Stimulated activated CD8-positive, alpha-beta memory T cell treated with anti-CD3 and anti-CD28 coated beads, Interleukin-15, amount 100 ng/mL, for 4 hours (primary cell): Measurements from ENCODE around the gene SERPINA6.
"Not testable (repeated sequence)": the region's sequence is repeated elsewhere in the genome, so short reads cannot be mapped to it uniquely, and the experiment has no call there.

Experiments used
- DNase-seq, 2 donors: peaks; one replicate each; pipeline ENCODE4 v3.0.0-alpha.2; 2020; ENCODE audit warnings: low read depth in 2 of 2

SERPINA6 gene

DNA sequence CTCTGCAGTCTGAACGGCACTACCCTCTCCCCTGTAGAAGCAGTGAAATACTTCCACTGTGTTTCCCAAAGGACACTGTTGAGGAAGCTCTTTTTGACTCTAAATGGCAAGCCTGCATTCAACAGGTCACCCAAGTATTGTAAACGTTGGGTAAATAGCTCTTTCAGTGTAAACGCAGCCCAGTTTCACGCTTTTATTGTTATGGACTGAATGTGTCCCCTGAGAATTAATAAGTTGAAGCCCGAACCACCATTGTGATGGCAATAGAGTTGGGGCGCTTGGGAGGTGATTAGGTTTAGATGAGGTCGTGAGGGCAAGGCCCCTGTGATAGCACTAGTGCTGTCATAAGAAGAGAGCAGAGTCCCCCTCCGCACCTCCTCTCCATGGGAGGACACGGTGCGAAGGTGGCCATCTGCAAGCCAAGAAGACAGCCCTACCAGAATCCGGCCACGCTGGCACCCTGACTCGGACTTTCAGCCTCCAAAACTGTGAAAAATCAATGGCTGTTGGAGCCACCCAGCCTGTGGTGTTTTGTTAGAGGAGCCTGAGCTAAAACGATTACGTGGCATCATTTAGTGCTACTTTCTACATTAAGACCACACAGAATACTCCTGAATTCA is 31.1 kb downstream of the SERPINA6 start:
- no peak for DNase-seq

DNA sequence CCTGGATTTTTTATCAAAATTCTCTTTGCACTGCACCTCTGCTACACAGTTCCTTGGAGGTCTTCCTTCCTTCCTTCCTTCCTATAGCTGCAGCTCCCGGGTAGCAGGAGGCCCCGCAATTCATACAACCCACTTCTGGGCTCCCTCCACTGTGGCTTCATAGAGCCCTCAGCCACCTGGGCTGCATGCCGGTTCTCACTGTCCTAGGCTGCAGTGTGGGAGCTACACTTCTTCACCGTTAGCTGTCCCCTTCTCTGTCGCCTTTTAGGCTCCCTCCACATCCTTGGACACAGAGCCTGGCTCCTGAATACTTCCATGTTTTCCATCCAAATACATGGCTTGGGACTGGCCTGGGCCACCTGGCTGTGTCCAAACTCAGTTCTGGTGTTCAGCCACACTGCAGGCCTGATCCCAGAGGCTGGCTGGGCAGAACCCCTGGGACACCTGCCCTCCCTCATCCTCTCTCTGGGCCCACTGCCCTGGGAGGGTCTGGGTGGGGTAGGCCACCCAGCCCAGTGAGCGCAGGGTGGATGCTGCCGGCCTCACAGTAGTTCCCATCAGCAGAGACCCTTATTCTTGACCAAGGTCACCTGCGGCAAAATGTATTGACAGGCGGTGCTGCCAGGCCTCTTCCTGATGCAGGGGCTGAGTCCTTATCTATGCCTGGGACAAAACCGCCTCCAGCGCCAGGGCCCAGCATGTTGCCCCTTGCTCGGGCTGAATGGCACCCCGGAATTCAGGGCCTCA is 31.8 kb downstream of the SERPINA6 start:
- no peak for DNase-seq

DNA sequence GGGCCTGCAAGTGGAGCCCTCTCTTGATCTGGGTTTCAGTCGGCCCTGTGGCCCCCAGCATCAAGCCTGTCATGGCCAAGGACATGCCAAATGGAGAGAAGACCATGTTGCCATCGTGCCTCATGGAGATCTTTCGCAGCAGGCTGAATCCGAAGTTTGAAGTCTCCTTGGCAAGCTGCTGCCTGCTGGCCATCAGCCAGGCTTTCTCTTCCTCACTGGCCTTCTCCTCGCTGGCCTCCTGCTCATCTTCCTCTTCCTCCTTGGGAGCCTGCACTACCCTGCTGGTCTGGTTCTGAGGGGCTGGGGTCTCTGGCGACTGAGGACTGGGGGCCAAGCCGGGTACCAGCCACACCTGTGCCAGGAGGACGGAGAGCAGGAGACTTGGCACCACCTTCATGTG is 32.9 kb downstream of the SERPINA6 start:
- no peak for DNase-seq

DNA sequence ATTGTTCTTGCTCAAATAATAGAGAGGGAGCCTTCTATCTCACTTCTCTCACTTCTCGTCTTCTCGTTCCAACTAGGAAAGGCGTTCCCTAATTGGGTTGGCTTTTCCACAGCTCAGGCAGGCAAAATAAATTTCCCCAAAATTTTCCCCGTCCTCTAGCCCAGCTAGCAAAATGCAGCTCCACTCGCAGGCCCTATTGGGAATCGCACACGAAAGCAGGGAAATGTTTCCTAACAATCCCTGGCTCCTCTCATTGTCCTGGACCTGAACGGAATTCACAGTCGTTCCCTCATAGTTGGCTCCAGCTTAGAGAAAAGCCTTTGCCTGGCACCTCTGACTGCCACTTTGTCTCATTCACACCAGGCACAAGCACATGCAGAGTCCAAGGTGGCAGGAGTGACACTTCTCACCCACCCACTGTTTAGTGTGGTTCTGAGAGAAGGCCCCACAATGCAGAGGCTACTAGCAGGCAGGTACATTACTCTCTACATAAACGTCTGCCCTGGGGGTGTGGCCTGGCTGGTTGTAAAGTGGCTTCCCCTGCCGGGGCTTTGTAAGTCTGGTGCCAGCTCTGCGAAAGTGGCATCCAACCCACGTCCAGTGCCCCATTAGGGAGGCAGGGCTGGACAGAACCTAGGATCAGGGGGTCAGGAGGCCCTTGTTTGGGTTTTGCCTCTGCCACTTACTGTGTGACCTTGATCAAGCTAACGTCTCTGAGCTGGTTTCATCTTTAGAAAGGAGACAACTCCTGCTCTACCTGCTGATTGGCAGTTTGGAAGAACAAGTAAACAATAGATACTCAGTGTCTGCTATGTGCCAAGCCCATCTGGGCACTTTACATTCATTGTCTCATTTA is 34.3 kb downstream of the SERPINA6 start:
- DNase-seq, result no peak

DNA sequence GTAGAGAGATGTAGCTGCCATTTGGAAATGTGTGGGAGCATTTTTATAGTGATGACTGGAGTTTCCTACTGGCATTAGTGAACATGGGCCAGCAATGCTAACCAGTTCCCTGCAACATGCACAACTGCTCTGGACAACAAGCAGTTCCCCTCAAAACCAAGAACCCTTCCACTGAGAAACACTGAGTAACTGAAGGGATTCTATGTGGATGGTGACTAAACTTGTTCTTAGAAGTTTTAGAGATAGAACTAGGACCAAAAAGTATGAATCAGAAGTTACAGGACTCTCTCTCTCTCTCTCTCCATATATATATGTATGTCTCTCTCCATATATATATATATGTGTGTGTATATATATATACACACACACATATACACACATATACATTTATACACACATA is 38.0 kb downstream of the SERPINA6 start:
- no peak for DNase-seq

DNA sequence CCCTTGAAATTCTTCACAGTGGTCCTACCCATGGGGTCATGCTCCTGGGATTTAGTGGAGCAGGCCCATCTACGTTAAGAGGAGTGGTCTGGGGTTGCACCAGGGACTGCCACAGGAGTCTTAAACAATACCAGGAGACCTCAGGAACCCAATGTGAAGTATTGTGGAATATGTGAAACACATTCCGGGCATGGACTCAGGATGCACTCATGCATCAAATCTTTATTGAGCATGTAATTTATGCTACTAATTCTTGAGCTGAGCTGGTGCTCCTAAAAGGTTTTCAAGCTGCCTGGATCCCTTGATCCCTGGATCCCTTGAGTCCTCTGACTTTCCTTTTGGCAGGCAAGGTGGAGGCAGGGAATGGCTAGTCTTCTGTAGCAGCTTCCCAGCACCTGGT is 38.9 kb downstream of the SERPINA6 start:
- DNase-seq, result no peak

DNA sequence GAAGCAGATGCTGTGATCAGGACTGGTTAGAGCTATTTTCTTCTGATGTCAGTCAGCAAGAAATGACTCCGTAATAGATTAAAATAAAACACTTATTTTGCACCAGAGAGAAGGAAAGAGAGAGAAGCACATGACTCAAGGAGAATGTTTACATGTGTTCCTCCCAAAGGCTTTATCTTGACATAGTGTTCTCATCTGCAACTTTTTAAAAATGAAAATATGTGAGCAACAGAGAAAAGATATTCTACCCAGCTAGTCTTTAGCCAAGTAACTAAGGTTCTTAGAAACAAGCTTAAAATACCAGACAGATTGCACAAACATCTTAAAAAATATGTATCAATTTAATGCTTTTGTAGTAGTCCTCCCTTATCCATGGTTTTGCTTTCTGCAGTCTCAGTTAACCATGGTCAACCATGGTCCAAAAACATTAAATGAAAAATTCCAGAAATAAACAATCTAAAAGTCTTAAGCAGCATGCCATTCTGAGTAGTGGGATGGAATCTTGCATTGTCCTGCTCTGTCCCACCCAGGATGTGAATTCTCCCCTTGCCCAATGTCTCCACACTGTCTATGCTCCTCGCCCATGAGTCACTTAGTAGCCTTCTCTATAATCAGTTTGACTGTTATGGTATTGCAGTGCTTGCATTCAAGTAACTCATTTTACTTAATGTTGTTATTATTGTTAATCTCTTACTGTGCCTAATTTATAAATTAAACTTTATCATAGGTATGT is 40.0 kb downstream of the SERPINA6 start:
- no peak for DNase-seq

DNA sequence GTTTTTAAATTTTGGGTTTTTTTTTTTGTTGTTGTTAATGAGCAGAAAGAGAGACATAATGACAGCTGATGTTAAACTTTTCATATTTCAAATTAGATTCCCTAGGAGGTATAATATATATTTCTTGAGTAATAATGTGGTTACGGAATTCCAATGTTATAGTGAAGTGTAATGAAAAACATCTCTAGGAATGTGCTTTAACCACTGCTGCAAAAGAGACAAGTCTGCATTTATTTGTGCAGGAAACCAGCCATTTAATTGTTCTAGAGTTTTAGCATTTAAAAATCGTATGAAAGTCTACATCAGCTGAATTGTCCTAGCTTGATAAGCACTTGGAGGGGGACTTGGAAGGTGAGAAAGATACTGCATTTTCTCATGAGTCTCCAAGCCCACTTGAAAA is 44.4 kb downstream of the SERPINA6 start:
- no peak for DNase-seq

DNA sequence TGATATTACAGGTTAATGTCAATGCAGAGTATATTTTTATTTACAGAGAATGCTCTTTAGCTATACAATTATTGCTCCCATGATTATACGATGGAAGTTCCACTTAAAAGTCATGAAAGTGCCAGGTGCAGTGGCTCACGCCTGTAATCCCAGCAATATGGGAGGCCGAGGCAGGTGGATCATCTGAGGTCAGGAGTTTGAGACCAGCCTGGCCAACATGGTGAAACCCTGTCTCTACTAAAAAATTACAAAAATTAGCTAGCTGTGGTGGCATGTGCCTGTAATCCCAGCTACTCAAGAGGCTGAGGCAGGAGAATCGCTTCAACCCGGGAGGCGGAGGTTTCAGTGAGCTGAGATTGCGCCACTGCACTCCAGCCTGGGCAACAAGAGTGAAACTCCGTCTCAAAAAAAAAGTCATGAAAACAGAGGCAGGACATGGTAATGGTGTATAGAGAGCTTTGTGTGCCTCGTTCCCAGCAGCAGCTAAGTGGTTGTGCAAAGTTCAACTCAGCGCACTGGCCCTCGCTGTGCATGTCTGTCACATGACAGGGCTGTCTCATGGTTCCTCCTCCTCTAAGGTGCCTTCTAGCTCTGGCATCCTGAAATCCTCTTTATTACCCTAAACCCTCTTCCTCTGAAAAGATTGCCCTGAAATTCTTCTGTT is 46.1 kb downstream of the SERPINA6 start:
- not testable (repeated sequence) for DNase-seq

DNA sequence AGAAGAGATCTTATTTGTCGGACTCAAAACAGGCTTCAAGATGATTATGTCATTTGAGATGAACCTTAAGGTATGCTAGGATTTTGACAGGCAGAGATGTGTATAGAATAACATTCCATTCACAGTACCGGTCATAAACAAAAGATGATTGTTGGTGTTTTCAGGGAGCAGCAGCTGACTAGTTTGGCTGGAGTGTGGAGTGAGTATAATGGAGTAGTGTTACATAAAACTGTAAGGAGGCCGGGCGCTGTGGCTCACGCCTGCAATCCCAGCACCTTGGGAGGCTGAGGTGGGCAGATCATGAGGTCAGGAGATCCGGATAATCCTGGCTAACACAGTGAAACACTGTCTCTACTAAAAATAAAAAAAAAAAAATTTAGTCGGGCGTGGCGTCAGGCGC is 54.0 kb downstream of the SERPINA6 start:
- DNase-seq, result no peak

DNA sequence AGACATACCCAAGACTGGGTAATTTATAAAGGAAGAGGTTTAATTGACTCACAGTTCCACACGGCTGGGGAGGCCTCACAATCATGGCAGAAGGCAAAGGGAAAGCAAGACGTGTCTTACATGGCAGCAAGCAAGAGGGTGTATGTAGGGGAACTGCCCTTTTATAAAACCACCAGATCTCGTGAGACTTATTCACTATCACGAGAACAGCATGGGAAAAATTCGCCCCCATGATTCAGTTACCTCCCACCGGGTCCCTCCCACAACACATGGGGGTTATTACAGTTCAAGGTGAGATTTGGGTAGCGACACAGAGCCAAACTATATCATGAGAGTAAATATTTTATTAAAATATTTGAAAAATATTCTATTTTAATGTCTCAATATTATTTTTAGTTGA is 54.6 kb downstream of the SERPINA6 start:
- DNase-seq, result not testable (repeated sequence)

DNA sequence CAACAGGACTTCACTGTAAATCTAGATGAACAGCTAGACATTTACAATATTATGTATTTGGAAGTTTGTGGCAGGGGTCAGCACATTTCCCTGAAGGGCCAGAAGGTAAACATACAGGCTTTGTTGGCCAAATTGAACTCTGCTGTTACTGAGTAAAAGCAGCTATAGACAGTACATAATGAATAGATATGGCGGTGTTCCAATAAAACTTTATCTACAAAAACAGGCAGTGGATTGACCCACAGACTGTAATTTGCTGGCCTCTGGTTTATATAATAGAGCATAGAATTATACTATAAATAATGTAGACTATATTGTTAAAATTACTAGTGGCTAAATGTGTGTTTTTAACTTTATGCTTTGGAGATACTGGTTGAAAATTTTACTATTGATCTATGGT is 55.8 kb downstream of the SERPINA6 start:
- no peak for DNase-seq

DNA sequence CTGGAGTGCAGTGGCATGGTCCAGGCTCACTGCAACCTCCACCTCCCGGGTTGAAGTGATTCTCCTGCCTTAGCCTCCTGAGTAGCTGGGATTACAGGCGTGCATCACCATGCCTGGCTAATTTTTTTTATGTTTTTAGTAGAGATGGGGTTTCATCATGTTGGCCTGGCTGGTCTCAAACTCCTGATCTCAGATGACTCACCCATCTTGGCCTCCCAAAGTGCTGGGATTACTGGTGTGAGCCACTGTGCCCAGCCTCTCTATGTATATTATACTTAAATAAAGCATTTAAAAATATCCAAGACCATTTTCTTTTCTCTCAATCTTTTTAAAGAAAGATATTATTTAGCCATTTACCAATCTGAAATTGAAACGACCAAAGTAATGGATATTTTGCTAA is 58.9 kb downstream of the SERPINA6 start:
- not testable (repeated sequence) for DNase-seq
